Nephron (organoid): Measurements from ENCODE around the gene PLEKHG5.

Source experiments
- H3K27ac Mint-ChIP-seq, 3 experiments: 2 replicates each; pipeline ENCODE4 v1.8.0; 2020; ENCODE audit warnings: mixed read lengths in 3 of 3, mild to moderate bottlenecking in 2 of 3, moderate library complexity in 1 of 3
- H3K27me3 Mint-ChIP-seq: 2 replicates; pipeline ENCODE4 v1.8.0; 2021; ENCODE audit warnings: low read depth, mild to moderate bottlenecking, moderate library complexity, mixed read lengths
- H3K36me3 Mint-ChIP-seq: 2 replicates; pipeline ENCODE4 v1.8.0; 2020; ENCODE audit warnings: low read depth, mixed read lengths
- H3K4me1 Mint-ChIP-seq: 2 replicates; pipeline ENCODE4 v1.8.0; 2020; ENCODE audit warnings: mixed read lengths
- H3K4me3 Mint-ChIP-seq, 3 experiments: 2 replicates each; pipeline ENCODE4 v1.8.0; 2020; ENCODE audit warnings: mild to moderate bottlenecking in 3 of 3, mixed read lengths in 3 of 3, moderate library complexity in 2 of 3
- H3K9me3 Mint-ChIP-seq: 2 replicates; pipeline ENCODE4 v1.8.0; 2020; ENCODE audit warnings: mixed read lengths
- CTCF ChIP-seq, 3 experiments: fragments of 200-600 bp; sonication (generic); IDR thresholded peaks; one replicate each; pipeline ENCODE4 v1.5.0; 2021; ENCODE audit warnings: antibody characterized with exemption in 3 of 3; ENCODE audit not compliant: unreplicated experiment in 3 of 3

The PLEKHG5 gene

GRCh38 chr1:6497215-6497866 lies 5.9 kb upstream of the PLEKHG5 start:
- H3K9me3 Mint-ChIP-seq, result no peaks in the 10 kb centered on the region
- H3K27me3 Mint-ChIP-seq, result peaks cover 8% of the 10 kb centered on the region
- H3K4me3 Mint-ChIP-seq, result peak overlapping the region; percentile 81 to 84 (median 83)
- H3K36me3 Mint-ChIP-seq, result no peaks in the 10 kb centered on the region
- peaks cover 42% of the 10 kb centered on the region for H3K4me1 Mint-ChIP-seq
- no peak for TF ChIP-seq CTCF (IDR thresholded peaks at IDR 0.05; ENCODE audit: unreplicated experiment in 3 of 3)
- H3K27ac Mint-ChIP-seq, result peak overlapping the region in 2 of 3 experiments; percentile 19 to 83

GRCh38 chr1:6496890-6497214 lies 5.4 kb upstream of the PLEKHG5 start:
- H3K4me3 Mint-ChIP-seq, result peak overlapping the region; percentile 79 to 87 (median 85)
- H3K27ac Mint-ChIP-seq, result no peak overlapping the region
- no peak for TF ChIP-seq CTCF (IDR thresholded peaks at IDR 0.05; ENCODE audit: unreplicated experiment in 3 of 3)
- H3K36me3 Mint-ChIP-seq, result no peaks in the 10 kb centered on the region
- peaks cover 38% of the 10 kb centered on the region for H3K4me1 Mint-ChIP-seq
- H3K9me3 Mint-ChIP-seq, result no peaks in the 10 kb centered on the region
- peaks cover 9% of the 10 kb centered on the region for H3K27me3 Mint-ChIP-seq

GRCh38 chr1:6496365-6496721 lies 4.9 kb upstream of the PLEKHG5 start:
- H3K27me3 Mint-ChIP-seq, result peaks cover 11% of the 10 kb centered on the region
- peak overlapping the region; percentile 79 to 87 (median 85) for H3K4me3 Mint-ChIP-seq
- H3K4me1 Mint-ChIP-seq, result peaks cover 33% of the 10 kb centered on the region
- H3K36me3 Mint-ChIP-seq, result no peaks in the 10 kb centered on the region
- TF ChIP-seq CTCF (IDR thresholded peaks at IDR 0.05; ENCODE audit: unreplicated experiment in 3 of 3), result no peak
- H3K9me3 Mint-ChIP-seq, result no peaks in the 10 kb centered on the region
- peak overlapping the region in 1 of 3 experiments; percentile 62 for H3K27ac Mint-ChIP-seq

GRCh38 chr1:6495540-6496364 lies 4.3 kb upstream of the PLEKHG5 start:
- Mint-ChIP-seq H3K27me3 (peaks cover 8% of the 10 kb centered on the region), H3K27ac (peak overlapping the region in 1 of 3 experiments; percentile 21), H3K36me3 (no peaks in the 10 kb centered on the region), H3K4me1 (peaks cover 27% of the 10 kb centered on the region), H3K9me3 (no peaks in the 10 kb centered on the region), H3K4me3 (peak overlapping the region; percentile 79 to 87 (median 85))
- no peak for TF ChIP-seq CTCF (IDR thresholded peaks at IDR 0.05; ENCODE audit: unreplicated experiment in 3 of 3)

- peaks cover 6% of the 10 kb centered on the region for H3K27me3 Mint-ChIP-seq
- H3K9me3 Mint-ChIP-seq, result no peaks in the 10 kb centered on the region
- H3K36me3 Mint-ChIP-seq, result no peaks in the 10 kb centered on the region
Measured at GRCh38 chr1:6495041-6495441, 3.6 kb upstream of the PLEKHG5 start.

More at GRCh38 chr1:6495041-6495441, 3.6 kb upstream of the PLEKHG5 start:
- Mint-ChIP-seq H3K4me3 (no peak overlapping the region), H3K27ac (no peak overlapping the region), H3K4me1 (peaks cover 22% of the 10 kb centered on the region)
- TF ChIP-seq CTCF (IDR thresholded peaks at IDR 0.05; ENCODE audit: unreplicated experiment in 3 of 3), result no peak
